GM23338 (cell line): ENCODE results near the gene GAB2.
"Not testable (repeated sequence)": the region's sequence is repeated elsewhere in the genome, so short reads cannot be mapped to it uniquely, and the experiment has no call there.

Source experiments
- CREB1 ChIP-seq: fragments of 250-450 bp; sonication (Bioruptor Pico); IDR thresholded peaks from 2 replicates; pipeline ENCODE4 v1.5.0; 2020; ENCODE audit warnings: low read depth, mild to moderate bottlenecking, moderate library complexity
- EZH2 ChIP-seq: fragments of 200-600 bp; sonication (generic); IDR thresholded peaks from one replicate; pipeline ENCODE4 v1.8.0; 2017; ENCODE audit warnings: antibody characterized with exemption, mild to moderate bottlenecking, low read depth; ENCODE audit not compliant: unreplicated experiment
- JUNB ChIP-seq: IDR thresholded peaks from one replicate; pipeline ENCODE4 v1.6.1; 2016; ENCODE audit warnings: antibody characterized with exemption; ENCODE audit not compliant: unreplicated experiment
- ZNF114 ChIP-seq: fragments of 250-450 bp; sonication (Bioruptor Pico); IDR thresholded peaks from 2 replicates; pipeline ENCODE4 v1.5.0; 2020; ENCODE audit warnings: mild to moderate bottlenecking, moderate library complexity
- TF ChIP-seq, protein P1 (sequence below), 2 experiments: fragments of 200-600 bp in 1 of 2; sonication (generic) in 1 of 2; conservative IDR thresholded peaks; 2 replicates each; pipeline versions ENCODE4 v1.5.1 to v1.6.1; 2016 to 2017; ENCODE audit warnings: antibody characterized with exemption in 2 of 2, low read depth in 2 of 2, mild to moderate bottlenecking in 2 of 2, moderate library complexity in 1 of 2
- TF ChIP-seq, protein P2 (sequence below): IDR thresholded peaks from one replicate; pipeline ENCODE4 v1.6.1; 2018; ENCODE audit warnings: antibody characterized with exemption; ENCODE audit not compliant: unreplicated experiment

DNA sequence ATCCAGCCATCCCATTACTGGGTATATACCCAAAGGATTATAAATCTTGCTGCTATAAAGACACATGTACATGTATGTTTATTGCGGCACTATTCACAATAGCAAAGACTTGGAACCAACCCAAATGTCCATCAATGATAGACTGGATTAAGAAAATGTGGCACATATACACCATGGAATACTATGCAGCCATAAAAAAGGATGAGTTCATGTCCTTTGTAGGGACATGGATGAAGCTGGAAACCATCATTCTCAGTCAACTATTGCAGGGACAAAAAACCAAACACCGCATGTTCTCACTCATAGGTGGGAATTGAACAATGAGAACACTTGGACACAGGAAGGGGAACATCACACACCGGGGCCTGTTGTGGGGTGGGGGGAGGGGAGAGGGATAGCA lies 59.7 kb downstream of the GAB2 start:
- TF ChIP-seq, protein P1, sequence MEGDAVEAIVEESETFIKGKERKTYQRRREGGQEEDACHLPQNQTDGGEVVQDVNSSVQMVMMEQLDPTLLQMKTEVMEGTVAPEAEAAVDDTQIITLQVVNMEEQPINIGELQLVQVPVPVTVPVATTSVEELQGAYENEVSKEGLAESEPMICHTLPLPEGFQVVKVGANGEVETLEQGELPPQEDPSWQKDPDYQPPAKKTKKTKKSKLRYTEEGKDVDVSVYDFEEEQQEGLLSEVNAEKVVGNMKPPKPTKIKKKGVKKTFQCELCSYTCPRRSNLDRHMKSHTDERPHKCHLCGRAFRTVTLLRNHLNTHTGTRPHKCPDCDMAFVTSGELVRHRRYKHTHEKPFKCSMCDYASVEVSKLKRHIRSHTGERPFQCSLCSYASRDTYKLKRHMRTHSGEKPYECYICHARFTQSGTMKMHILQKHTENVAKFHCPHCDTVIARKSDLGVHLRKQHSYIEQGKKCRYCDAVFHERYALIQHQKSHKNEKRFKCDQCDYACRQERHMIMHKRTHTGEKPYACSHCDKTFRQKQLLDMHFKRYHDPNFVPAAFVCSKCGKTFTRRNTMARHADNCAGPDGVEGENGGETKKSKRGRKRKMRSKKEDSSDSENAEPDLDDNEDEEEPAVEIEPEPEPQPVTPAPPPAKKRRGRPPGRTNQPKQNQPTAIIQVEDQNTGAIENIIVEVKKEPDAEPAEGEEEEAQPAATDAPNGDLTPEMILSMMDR (conservative IDR thresholded peaks at IDR 0.05; ENCODE audit: low read depth in 2 of 2), result not testable (repeated sequence)
- TF ChIP-seq, protein P2, sequence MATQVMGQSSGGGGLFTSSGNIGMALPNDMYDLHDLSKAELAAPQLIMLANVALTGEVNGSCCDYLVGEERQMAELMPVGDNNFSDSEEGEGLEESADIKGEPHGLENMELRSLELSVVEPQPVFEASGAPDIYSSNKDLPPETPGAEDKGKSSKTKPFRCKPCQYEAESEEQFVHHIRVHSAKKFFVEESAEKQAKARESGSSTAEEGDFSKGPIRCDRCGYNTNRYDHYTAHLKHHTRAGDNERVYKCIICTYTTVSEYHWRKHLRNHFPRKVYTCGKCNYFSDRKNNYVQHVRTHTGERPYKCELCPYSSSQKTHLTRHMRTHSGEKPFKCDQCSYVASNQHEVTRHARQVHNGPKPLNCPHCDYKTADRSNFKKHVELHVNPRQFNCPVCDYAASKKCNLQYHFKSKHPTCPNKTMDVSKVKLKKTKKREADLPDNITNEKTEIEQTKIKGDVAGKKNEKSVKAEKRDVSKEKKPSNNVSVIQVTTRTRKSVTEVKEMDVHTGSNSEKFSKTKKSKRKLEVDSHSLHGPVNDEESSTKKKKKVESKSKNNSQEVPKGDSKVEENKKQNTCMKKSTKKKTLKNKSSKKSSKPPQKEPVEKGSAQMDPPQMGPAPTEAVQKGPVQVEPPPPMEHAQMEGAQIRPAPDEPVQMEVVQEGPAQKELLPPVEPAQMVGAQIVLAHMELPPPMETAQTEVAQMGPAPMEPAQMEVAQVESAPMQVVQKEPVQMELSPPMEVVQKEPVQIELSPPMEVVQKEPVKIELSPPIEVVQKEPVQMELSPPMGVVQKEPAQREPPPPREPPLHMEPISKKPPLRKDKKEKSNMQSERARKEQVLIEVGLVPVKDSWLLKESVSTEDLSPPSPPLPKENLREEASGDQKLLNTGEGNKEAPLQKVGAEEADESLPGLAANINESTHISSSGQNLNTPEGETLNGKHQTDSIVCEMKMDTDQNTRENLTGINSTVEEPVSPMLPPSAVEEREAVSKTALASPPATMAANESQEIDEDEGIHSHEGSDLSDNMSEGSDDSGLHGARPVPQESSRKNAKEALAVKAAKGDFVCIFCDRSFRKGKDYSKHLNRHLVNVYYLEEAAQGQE, result not testable (repeated sequence)
- not testable (repeated sequence) for TF ChIP-seq EZH2; JUNB; CREB1 (CRISPR knock-in tag); ZNF114
